CD4-positive, alpha-beta T cell treated with Interleukin-10 for 1 hour (primary cell): ENCODE data around the gene HSF5.
A peak's percentile ranks its signal among the peaks of the same experiment; 100 is the strongest.
"Not testable (repeated sequence)": the region's sequence is repeated elsewhere in the genome, so short reads cannot be mapped to it uniquely, and the experiment has no call there.

Experiments used
- DNase-seq: peaks from one replicate; pipeline ENCODE4 v3.0.0-alpha.2; 2020

The HSF5 gene

DNA sequence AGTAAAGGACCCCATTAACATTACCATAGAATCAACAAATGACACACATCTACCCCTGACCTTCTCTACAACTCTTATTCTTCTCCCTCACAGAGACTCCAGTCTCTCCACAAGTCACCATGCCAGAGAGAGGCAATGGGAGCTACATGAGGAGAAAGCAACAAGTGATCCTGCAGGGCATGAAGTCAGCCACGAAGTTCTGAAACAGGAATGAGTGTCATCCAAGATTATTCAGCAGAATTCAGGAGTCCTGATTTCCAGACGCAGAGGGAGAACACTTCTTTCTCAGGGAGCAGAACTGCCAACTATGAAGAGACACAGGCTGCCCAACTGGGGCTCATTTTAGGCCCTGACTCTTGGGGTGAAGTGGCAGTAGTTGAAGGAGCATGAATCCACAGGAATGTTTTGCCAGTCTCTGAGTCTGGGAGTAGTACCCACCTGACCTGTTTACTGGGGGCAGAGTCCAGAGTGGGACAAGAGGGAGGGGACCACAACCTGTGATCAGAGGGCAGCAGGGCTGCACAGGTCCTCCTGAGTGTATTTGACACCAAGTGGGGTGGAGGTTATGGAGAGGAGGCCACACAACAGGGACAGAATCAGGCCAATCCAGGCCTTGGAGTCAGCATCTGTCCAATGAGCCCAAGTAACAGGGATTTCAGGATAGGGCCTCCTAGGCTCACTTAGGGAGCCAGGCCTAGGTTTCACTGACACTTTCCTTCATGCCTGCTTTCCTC, 28.6 kb upstream of the HSF5 start:
- no peak for DNase-seq

DNA sequence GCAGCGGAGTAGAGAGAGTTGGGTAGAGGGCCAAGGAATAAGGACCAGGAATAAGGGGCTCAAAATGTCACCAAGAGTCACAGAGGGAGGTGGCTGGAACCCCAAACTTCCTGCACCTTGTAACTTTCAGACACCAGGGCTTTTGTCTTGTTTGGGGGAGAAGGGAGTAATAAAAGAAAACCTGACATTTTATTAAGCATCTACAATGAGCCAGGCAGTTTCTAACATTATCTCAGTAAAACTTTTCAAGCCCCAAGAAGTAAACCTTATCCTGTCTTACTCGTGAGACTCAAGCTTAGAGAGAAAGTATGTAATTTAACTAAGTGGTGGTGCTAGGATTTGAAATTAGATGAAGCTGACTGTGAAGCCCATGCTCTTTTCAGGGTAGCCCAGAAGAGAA, 27.1 kb upstream of the HSF5 start:
- no peak for DNase-seq

DNA sequence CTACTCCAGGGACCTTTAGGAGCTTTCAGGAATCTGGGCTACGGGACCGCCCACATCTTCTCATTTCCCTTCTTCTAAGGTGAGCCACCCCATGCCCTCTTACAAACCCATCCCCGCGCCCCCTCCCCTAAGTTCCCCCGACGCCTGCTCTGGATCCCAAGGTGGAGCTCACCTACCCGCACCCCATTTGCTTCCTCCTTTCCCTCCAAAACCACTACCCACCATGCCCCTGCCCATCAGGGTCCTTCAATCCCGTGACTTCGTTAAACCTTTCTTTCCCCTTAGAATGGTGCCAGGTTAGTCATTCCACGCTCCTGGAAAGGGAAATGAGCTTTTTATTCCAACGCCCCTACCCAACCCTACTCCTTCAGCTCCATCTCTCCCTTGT, 26.6 kb upstream of the HSF5 start:
- no peak for DNase-seq

GRCh38 chr17:58513965-58514769, 26.0 kb upstream of the HSF5 start, which contains the start of gene MTMR4:
TSS of gene MTMR4 (minus strand) at chr17:58514638. CDS start at chr17:58514407, 231 bp downstream.
- peak; percentile 80 for DNase-seq

DNA sequence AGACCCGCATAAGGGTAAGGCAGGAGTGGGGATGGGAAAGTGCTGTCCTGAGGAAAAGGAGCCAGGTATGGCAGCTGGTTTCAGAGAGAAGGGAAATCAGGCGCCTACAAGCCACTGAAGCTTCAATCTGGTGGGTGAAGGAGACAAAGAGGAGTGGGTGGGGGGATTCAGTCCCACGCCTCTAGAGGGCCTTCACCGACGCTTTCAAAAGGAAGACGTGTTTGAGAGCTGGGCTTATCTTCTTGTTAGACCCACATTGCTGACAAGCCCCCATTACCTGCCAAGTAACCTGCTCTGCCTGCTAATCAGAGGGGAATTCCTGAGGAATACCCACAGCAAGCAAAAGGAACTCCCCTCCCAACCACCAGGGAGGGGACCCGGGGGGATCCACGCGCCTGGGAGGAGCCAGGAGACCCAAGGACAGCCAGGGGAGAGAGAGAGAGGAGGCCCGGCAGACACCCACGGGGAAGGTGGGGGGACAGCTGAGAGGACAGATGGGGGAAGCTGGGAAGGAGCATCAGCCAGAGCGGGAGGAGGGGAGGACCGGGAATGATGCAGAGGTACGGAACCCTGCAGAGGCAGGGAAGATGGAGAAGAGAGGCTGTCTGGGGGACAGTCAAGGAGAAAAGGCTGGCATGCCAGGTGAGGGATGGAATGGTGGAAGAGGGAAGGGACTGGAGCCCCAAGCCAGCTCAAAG, 25.2 kb upstream of the HSF5 start:
- peak; percentile 32 for DNase-seq

DNA sequence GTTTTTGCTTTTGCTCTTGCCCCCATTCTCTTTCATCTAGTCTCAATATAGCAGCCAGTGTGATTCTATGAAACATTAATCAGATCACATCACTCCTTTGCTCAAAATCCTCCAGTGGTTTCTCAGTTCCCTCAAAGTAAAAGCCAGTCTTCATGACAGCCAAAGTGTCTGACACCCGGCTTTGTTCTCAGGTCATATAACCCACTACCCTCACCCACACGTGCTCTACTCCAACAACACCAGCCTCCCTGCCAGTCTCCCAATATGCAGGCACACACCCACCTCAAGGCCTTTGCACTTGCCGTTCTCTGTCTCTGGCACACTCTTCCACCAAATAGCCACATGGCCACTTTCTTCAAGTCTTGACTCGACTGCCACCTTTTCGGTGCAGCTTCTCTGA, 21.9 kb upstream of the HSF5 start:
- no peak for DNase-seq

GRCh38 chr17:58508341-58509067, 20.3 kb upstream of the HSF5 start:
- no peak for DNase-seq

DNA sequence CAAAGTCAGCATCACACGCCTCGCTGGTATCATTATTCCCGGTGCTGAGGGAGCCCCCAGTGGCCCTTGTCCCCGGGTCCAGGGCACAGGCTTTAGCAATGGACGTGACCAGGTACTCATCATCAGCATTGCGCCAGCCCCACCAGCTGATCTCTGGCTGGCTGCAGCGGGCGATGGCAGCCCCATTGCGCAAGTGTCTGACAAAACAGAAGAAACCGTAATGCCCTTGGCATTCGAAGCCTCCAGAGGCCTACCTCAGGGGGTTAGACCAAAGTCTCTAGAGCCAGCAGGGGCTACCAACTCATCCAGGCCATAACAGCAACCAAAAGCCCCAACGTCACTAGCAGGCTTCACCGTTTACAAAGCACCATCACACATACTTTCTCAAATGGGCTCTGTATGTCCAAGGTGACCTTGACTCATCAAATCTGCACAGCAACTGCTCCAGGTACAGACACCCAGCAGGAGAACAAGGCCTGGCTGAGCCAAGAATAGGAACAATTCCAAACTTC, 19.0 kb upstream of the HSF5 start:
- DNase-seq, result no peak

GRCh38 chr17:58506354-58507080, 18.3 kb upstream of the HSF5 start:
- no peak for DNase-seq

- no peak for DNase-seq
These were observed 16.7 kb upstream of the HSF5 start for GRCh38 chr17:58504826-58505351.

DNA sequence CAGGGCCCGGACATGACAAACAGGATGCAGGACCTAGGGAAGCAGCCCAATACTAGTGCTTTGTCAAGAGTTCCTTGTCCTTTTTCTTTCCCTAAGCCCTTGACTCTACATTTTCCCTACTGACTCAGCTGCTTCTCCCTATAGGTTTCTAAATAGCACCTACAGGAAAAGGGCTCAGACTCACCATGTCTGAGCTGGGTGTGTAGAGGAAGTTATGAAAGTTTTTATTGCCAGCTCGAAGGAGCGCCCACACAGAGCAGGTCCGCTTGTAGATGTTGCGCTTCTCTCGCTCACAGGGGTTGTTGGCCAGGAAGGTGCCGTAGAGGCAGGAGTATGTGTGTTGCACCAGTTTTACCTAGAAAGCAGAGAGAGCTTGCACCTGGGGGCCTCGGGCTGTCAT, 15.7 kb upstream of the HSF5 start:
- no peak for DNase-seq

GRCh38 chr17:58503134-58503533, 14.9 kb upstream of the HSF5 start:
- DNase-seq, result not testable (repeated sequence)

DNA sequence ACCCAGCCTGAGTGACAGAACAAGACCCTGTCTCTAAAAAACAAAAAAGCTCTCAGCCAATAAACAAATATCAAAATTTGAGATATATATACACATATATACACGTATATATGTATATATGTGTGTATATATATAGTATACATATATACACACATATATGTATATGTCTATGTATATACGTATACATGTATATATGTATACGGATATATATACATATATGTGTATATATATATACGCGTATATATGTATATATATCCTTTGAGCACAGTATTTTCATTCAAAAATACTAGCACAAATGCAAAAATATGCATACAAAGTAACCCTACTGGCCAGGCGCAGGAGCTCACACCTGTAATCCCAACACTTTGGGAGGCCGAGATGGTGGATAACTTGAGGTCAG, 13.2 kb upstream of the HSF5 start:
- DNase-seq, result no peak

- DNase-seq, result no peak
These were observed 10.1 kb upstream of the HSF5 start for GRCh38 chr17:58498177-58498828.

DNA sequence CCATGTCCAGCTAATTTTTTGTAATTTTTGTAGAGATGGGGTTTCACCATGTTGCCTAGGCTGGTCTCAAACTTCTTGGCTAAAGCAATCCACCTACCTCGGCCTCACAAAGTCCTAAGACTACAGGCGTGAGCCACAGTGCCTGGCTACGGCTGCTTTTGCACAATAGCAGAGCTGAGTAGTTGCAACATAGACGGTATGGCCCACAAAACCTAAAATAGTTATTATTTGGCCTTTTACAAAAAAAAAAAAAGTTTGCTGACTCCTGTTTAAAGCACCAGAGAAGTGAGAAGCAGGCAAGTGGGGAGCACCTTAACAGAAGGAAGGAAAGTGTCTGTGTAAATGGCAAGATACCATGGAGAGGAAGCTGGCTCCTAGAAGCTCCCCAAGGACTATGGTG, 5.3 kb upstream of the HSF5 start:
- no peak for DNase-seq

DNA sequence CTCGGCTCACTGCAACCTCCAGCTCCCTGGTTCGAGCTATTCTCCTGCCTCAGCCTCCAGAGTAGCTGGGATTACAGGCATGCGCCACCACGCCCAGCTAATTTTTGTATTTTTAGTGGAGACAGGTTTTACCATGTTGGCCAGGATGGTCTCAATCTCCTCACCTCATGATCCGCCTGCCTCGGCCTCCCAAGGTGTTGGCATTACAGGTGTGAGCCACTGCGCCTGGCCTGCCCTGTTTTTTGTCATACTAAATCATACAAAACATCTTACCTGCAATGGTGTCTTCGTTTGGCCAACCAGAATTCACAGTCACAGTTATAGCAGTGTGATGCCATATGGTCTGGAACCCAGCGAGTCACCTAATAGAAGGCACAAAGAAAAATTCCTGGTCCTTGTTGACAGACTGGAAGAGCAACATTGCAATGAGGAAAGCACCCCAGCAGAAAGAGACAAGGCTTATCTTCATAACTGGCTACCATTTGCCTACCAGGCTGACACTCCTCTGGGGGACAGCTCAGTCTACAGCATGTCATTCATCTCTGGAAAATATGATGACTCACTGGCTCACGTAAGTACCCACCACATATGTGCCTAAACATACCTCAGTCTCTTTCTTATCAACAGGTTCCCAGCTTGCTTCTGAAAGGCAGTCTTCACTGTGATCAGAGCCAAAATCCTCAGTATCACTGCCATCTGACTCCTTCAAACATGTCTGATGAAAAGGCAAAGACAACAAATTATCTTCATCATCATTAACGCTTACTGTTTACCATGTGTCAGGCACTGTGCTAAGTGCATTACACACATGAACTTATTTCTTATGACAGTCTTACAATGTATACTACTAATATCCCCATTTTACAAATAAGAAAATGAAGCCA, 4.3 kb upstream of the HSF5 start:
- DNase-seq, result no peak

DNA sequence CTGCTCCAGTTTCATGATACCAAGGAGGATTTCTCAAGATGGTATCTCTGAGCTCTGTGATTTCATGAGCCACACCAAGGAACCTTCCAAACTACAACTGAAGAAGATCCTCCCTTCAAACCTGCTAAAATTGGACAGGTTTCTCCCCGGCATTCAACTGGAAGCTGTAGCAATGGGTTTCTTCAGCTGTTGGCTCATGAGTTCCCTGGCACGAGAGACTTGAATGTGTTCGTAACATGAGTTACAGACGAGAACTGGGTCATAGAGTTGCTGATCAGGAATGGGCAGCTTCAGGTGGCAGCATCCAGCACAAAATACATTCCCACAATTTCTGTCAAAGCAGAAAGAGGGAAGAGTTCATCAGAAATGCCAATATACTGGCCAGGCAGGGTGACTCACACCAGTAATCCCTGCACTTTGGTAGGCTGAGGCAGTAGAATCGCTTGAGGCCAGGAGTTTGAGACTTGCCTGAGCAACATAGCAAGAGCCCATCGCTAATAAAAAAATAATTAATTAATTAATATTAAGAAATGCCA, 3.4 kb upstream of the HSF5 start:
- no peak for DNase-seq

DNA sequence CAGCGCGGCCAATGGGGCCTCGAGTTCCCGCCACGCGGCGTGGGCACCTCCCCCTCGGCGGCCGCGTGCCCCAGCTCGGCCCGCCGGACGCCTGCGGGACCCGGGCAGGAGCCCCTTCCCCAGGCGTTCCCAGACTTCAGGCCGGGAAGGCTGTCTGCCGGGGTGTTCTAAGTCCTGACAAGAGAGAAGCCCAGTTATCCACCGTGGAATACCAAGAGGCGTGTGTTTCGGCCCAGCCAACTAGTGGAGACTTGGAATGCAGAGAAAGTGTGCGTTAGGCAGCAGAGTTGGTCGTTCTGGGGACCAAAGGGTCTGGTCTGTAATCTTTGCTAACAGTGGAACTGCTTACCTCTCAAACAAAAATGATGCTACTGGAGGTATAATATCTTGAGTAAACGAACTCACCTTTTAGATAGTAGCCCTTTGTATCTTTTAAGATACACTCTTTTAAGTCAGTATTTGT, 251 bp upstream of the HSF5 start:
- DNase-seq, result no peak

DNA sequence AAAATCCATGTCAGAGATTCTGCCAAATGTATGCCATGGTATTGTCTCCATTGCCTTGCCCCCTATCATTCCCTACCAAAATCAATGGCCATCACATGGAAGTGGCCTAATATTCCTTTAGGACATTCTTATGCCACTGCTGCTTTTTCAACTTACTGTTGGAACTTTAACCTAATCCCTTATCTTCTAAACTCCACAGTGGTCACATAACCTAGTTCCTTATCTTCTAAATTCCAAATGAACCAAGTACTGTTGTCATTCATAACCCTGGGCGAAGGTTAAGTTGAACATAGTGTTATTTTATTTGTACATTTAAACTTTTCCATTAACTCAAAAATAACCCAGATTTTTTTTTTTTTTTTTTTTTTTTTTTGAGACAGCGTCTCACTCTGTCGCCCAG, 3.6 kb downstream of the HSF5 start:
- no peak for DNase-seq

- DNase-seq, result not testable (repeated sequence)
These were observed 6.4 kb downstream of the HSF5 start for GRCh38 chr17:58481798-58482197.
